AG04450 (cell line): ENCODE results near the gene CD200R1. TPM values are rescaled to one million over a fixed set of nuclear protein-coding genes. Genes with fewer than 3 reads are reported as not detected.

Experiments used
- CTCF ChIA-PET: fragments of 300-600, 350-600 bp; formaldehyde crosslinking; extraction: SDS; loops from one replicate; lab custom pipeline; 2022; ENCODE audit warnings: antibody characterized with exemption, inconsistent platforms; lab: Charles Lee
- POLR2A ChIA-PET: fragments of 350-600 bp; formaldehyde crosslinking; extraction: SDS; loops from one replicate; lab custom pipeline; 2021; ENCODE audit warnings: antibody characterized with exemption, inconsistent platforms; lab: Yijun Ruan, JAX
- DNase-seq: peaks from one replicate; pipeline ENCODE4 v3.0.0-alpha.2; 2011; ENCODE audit warnings: low read depth, low spot score
- H3K27ac ChIP-seq: one replicate; pipeline ENCODE4 v1.5.1; 2012; ENCODE audit warnings: low read depth, low read length, control low read depth
- H3K27me3 ChIP-seq: one replicate; pipeline ENCODE4 v1.6.0; 2012; ENCODE audit warnings: low read length; ENCODE audit not compliant: control insufficient read depth, insufficient read depth
- H3K4me3 ChIP-seq: 2 replicates; pipeline ENCODE4 v1.5.1; 2011; ENCODE audit warnings: mild to moderate bottlenecking, low read depth, low read length, control low read depth
- H3K9me3 ChIP-seq: 2 replicates; pipeline ENCODE4 v1.5.1; 2012; ENCODE audit warnings: low read length; ENCODE audit not compliant: control insufficient read depth, insufficient read depth
- CTCF ChIP-seq: IDR thresholded peaks from 2 replicates; pipeline ENCODE4 v1.5.1; 2011; ENCODE audit warnings: low read depth, low read length, control low read depth, inconsistent platforms
- polyA plus RNA-seq: library from polyadenylated mRNA; depleted of rRNA; stranded (reverse); fragments of >200 nt; gene quantifications from 2 replicates; pipeline ENCODE4 v1.2.3, GENCODE V29; 2011

The CD200R1 gene
- polyA plus RNA-seq, 1 experiment, result not detected

DNA sequence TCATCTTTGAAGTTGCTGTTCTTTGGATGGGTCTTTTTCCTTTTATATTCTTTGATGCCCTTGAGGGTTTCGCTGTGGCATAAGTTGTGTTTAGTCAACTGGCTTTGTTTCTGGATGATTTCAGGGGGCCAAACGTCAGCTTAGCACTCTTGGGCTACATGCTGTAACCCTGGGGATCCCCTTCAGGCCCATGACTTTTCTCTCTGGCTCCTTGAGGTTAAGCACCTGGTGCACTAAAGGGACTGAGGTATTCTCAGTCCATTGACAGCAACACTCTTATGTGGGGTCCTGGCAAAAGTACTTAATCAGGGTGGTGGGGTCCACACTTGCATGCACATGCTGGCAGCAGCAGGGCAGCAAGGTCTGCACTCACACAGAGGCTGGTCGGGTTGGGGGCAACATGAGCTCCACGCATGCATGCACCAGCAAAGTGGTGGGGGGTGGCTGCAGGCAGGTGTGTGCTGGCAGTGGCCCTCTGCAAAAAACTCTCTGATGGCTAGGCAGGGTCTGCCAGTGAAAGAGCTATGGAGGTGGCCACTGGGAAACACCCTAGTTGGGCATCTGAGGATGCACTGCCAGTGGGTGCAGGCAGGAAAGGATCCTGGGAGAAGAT, 90.1 kb downstream of the CD200R1 start:
- no peaks in the 10 kb centered on the region; the same call in 1 of the 2 replicates for H3K9me3 ChIP-seq
- H3K4me3 ChIP-seq, result no peak overlapping the region
- TF ChIP-seq CTCF, result no peak
- ChIA-PET POLR2A (no interaction called here), CTCF (no interaction called here)
- no peak for DNase-seq
- H3K27ac ChIP-seq, result no peak overlapping the region
- no peaks in the 10 kb centered on the region for H3K27me3 ChIP-seq

GRCh38 chr3:112881891-112882290, 93.0 kb downstream of the CD200R1 start:
- ChIA-PET CTCF (no interaction called here), POLR2A (no interaction called here)
- H3K9me3 ChIP-seq, result no peaks in the 10 kb centered on the region; the same call in 1 of the 2 replicates
- no peaks in the 10 kb centered on the region for H3K27me3 ChIP-seq
- H3K4me3 ChIP-seq, result no peak overlapping the region
- H3K27ac ChIP-seq, result no peak overlapping the region
- no peak for TF ChIP-seq CTCF
- no peak for DNase-seq

DNA sequence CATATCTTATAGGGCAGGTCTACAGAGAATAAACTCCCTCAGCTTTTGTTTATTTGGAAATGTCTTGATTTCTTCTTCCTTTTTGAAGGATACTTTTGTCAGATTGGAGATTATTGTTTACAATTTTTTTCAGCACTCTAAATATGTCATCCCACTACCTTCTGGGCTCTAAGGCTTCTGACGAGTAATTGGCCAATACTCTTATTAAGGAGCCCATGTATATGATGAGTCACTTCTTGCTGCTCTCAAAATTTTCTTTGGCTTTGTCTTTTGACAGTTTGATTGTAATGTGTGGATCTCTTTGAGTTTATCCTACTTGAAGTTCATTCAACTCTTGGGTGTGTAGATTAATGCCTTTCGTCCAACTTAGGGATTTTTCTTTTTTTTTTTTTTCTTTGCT, 99.3 kb downstream of the CD200R1 start:
- DNase-seq, result no peak
- POLR2A ChIA-PET, result no interaction called here
- Histone ChIP-seq H3K4me3 (no peak overlapping the region), H3K27ac (no peak overlapping the region), H3K27me3 (peaks cover 2% of the 10 kb centered on the region), H3K9me3 (no peaks in the 10 kb centered on the region)
- CTCF ChIA-PET, result no interaction called here
- TF ChIP-seq CTCF, result no peak

GRCh38 chr3:112874725-112875124, 100.2 kb downstream of the CD200R1 start:
- ChIA-PET POLR2A (no interaction called here), CTCF (no interaction called here)
- TF ChIP-seq CTCF, result no peak
- Histone ChIP-seq H3K27me3 (peaks cover 2% of the 10 kb centered on the region), H3K9me3 (no peaks in the 10 kb centered on the region), H3K4me3 (no peak overlapping the region), H3K27ac (no peak overlapping the region)
- DNase-seq, result no peak

- H3K4me3 ChIP-seq, result no peak overlapping the region
- CTCF ChIA-PET, result no interaction called here
- no peak overlapping the region for H3K27ac ChIP-seq
- no peak for DNase-seq
- H3K27me3 ChIP-seq, result peaks cover 2% of the 10 kb centered on the region
- no peaks in the 10 kb centered on the region; the same call in 1 of the 2 replicates for H3K9me3 ChIP-seq
- TF ChIP-seq CTCF, result no peak
- POLR2A ChIA-PET, result no interaction called here
Measured at GRCh38 chr3:112873632-112874031, 101.3 kb downstream of the CD200R1 start.
